Hematopoietic multipotent progenitor cell treated with erythropoietin and hydrocortisone succinate and interleukin-3 and kit ligand, for 6 days (in vitro differentiated cells): Measurements from ENCODE around the gene TAF9B.
"Not testable (repeated sequence)": the region's sequence is repeated elsewhere in the genome, so short reads cannot be mapped to it uniquely, and the experiment has no call there.

Experiments used
- DNase-seq: peaks from one replicate; pipeline ENCODE4 v3.0.0-alpha.2; 2015

The TAF9B gene

GRCh38 chrX:78111140-78111931 is 28.1 kb downstream of the TAF9B start:
- DNase-seq, result no peak

- peak; percentile 38 for DNase-seq
Observed at GRCh38 chrX:78109458-78109857, 30.0 kb downstream of the TAF9B start.

GRCh38 chrX:78106651-78106986 is 32.8 kb downstream of the TAF9B start:
- peak; percentile 19 for DNase-seq

DNA sequence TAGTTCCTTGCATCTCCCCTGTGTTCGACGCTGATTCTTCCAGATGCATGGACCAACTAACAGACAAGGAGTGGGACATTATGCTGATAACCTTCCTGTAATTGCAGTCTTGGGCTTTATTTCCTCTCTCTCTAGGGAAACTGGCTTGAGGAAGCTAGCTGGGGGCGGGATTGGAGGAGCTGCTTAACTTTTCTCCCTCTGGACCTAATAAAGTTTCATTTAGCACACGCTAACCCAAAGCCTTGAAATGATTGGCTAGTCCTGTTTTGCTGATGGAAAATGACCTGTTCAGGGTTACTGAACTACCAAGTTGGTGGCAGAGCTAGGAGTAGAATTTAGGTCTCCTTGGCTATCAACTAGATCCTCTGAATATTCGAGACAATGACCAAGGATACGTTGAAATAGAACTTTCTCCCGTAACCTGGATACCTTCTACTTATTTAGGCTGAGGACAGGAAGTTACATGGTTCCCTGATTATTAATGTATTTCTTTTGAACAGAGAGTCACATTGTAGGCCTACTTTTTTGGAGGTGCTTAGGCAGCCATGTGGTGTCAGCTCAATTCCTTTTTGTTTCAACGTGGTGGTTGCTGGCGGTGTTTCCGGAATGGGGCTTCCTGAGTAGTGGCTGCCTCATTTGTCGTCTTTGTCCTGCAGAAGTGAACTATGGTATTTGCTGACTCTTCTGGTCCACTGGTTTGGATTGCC is 33.4 kb downstream of the TAF9B start:
- no peak for DNase-seq

DNA sequence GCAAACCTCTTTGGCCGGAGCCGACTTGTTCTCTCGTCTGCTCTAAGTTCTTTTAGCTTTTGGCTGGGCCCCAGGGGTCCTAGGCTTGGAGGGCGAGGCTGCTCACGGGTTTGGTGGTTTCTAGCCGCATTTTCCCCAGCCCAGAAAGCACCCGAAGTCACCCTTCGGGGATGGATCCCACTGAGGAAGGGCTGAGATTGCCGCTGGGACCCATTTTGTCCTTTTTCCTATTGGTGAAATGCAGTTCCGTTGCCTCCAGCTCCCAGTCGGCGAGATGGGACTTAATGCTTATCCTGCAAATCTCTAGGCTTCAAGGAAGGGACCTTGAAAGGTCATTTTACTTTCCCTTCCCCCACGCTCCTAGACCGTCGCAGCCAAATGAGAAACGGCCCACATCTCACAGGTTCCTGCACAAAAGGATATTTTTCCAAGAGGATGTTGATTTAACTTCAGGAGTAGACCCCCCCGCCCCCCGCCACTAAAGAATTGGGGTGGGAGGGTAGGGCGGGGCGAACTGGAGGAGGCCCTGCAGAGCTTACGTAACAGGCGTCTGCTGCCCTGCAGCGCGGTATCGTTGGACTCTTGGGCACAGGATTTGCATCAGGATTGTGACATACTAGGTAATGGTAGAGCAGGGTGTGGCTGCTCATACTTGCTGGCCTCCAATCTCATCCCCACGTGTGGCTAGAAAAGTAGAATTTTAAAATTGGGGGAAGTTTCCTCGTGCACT is 34.8 kb downstream of the TAF9B start:
- peak; percentile 79 for DNase-seq

DNA sequence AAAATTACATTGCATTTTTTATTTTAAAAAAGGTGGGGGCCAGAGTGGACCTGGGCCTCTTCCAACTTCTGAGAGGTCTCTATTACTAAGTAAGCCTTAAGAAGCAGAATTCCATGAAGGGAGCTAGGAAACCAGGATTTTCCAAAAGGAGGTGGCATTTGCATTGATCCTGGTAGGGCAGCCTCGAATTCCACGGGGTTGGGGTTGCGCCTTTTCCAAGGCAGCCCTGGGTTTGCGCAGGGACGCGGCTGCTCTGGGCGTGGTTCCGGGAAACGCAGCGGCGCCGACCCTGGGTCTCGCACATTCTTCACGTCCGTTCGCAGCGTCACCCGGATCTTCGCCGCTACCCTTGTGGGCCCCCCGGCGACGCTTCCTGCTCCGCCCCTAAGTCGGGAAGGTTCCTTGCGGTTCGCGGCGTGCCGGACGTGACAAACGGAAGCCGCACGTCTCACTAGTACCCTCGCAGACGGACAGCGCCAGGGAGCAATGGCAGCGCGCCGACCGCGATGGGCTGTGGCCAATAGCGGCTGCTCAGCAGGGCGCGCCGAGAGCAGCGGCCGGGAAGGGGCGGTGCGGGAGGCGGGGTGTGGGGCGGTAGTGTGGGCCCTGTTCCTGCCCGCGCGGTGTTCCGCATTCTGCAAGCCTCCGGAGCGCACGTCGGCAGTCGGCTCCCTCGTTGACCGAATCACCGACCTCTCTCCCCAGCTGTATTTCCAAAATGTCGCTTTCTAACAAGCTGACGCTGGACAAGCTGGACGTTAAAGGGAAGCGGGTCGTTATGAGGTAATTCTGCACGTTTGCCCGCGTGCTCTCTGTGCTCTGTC is 35.6 kb downstream of the TAF9B start, which contains the start of gene PGK1:
Gene PGK1, plus strand, starts transcription at position 626 of the 824 bp plus-strand sequence. Its CDS starts 93 bp downstream, at position 719.
- DNase-seq, result peak; percentile 94

DNA sequence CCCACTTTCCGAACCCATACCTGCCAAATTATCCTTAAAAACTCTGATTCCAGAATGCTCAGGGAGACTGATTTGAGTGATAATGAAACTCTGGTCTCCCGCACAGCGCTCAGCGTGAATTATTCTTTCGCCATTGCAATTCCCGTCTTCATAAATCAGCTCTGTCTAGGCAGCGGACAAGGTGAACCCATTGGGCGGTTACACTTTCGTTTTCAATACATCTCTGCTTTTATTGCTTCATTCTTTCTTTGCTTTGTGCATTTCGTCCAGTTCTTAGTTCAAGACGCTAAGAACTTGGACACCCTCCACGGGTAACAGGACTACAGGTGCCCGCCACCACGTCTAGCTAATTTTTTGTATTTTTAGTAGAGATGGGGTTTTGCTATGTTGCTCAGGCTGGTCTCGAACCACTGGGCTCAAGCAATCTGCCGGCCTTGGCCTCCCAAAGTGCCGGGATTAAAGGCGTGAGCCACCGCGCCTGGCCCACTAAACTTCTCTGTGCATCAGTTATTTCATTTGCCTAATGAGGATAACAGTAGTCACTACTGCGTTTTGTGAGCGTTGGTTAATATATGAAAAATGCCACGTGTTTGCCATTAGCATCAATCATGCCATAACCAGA is 36.3 kb downstream of the TAF9B start:
- no peak for DNase-seq

DNA sequence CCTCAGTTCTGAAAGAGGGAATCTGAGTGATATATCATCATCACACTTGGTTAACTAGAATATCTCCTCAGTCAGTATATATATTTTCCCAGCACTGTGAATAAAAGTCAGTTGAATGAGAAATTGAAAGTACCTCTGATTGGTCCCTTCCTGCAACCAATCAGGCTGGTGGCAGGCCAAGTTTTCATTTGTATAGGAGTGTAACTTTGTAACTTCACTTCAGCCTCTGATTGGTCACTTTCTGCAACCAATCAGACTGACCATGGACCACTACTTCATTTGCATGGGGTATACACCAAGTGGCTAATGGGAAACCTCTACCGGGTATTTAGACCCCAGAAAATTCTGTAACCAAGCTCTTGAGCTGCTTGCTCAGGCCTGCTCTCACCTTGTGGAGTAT is 37.4 kb downstream of the TAF9B start:
- no peak for DNase-seq

DNA sequence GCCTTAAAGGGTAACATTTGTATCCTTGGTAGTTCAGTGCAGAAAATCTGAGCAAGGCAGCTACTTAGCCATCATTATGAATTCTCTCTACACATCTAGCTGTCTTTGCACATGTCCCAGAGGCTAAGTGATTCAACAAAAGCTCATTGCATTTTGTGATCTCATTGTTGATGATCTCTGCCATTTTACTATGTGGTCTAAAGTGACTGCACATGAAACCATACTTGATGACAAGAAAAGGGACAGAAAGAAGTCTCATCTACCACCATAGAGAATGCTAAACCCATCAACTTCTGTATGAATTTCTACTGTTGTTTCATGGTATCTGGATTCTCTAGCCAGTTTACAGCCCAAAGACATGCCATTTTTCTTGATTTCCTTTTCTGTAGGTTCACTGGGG is 41.3 kb downstream of the TAF9B start:
- DNase-seq, result no peak

GRCh38 chrX:78092296-78092695 is 47.2 kb downstream of the TAF9B start:
- peak; percentile 61 for DNase-seq

DNA sequence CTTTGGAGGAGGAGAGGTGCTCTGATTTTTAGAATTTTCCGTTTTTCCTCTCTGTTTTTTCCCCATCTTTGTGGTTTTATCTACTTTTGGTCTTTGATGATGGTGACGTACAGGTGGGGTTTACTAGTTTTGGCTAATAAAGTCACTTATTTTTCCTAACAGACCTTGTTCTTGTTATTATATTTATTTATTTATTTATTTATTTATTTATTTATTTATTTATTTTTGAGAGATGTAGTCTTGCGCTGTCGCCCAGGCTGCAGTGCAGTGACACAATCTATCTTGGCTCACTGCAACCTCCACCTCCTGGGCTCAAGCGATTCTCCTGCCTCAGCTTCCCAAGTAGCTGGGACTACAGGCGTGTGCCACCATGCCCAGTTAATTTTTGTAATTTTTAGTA is 58.0 kb downstream of the TAF9B start:
- DNase-seq, result not testable (repeated sequence)
